Neural progenitor cell (in vitro differentiated cells): ENCODE data around the gene HS3ST5. TPM values are rescaled to one million over a fixed set of nuclear protein-coding genes. Genes with fewer than 3 reads are reported as not detected.

Experiments used
- DNase-seq: peaks from one replicate; pipeline ENCODE4 v3.0.0-alpha.2; 2016; ENCODE audit warnings: low spot score
- H2AFZ ChIP-seq: fragments of 200-600 bp; sonication (generic); replicated peaks from 2 replicates; pipeline ENCODE4 v1.6.1; 2016; ENCODE audit warnings: antibody characterized with exemption
- H3F3A ChIP-seq: fragments of 200-600 bp; sonication (generic); 2 replicates; pipeline ENCODE4 v1.6.1; 2016; ENCODE audit warnings: antibody characterized with exemption, low read depth
- H3K27ac ChIP-seq: fragments of 200-600 bp; sonication (generic); 2 replicates; pipeline ENCODE4 v1.5.1; 2016; ENCODE audit warnings: mild to moderate bottlenecking
- H3K27me3 ChIP-seq: fragments of 200-600 bp; sonication (generic); 2 replicates; pipeline ENCODE4 v1.6.1; 2016; ENCODE audit warnings: mild to moderate bottlenecking, moderate library complexity
- H3K36me3 ChIP-seq: fragments of 200-600 bp; sonication (generic); 2 replicates; pipeline ENCODE4 v1.5.1; 2016
- H3K4me1 ChIP-seq: fragments of 200-600 bp; sonication (generic); 2 replicates; pipeline ENCODE4 v1.6.1; 2016; ENCODE audit warnings: mixed run types
- H3K4me2 ChIP-seq: fragments of 200-600 bp; sonication (generic); 2 replicates; pipeline ENCODE4 v1.6.1; 2016
- H3K4me3 ChIP-seq: fragments of 200-600 bp; sonication (generic); 2 replicates; pipeline ENCODE4 v1.5.1; 2016
- H3K79me2 ChIP-seq: fragments of 200-600 bp; sonication (generic); 2 replicates; pipeline ENCODE4 v1.6.1; 2016; ENCODE audit warnings: low read depth
- H3K9ac ChIP-seq: fragments of 200-600 bp; sonication (generic); 2 replicates; pipeline ENCODE4 v1.6.1; 2016
- H3K9me3 ChIP-seq: fragments of 200-600 bp; sonication (generic); 2 replicates; pipeline ENCODE4 v1.5.1; 2016; ENCODE audit warnings: low read depth
- H4K20me1 ChIP-seq: fragments of 200-600 bp; sonication (generic); 2 replicates; pipeline ENCODE4 v1.6.1; 2016; ENCODE audit warnings: low read depth
- H3K27ac Mint-ChIP-seq: 3 replicates; pipeline ENCODE4 v1.8.0; 2021; ENCODE audit warnings: mixed read lengths
- H3K27me3 Mint-ChIP-seq: 2 replicates; pipeline ENCODE4 v1.8.0; 2022; ENCODE audit warnings: low read depth, mild to moderate bottlenecking, inconsistent platforms, moderate library complexity, mixed read lengths; ENCODE audit not compliant: insufficient read depth
- H3K36me3 Mint-ChIP-seq: 3 replicates; pipeline ENCODE4 v1.8.0; 2021; ENCODE audit warnings: mixed read lengths
- H3K4me1 Mint-ChIP-seq: 3 replicates; pipeline ENCODE4 v1.8.0; 2021; ENCODE audit warnings: mixed read lengths
- H3K4me3 Mint-ChIP-seq: 3 replicates; pipeline ENCODE4 v1.8.0; 2021; ENCODE audit warnings: mild to moderate bottlenecking, moderate library complexity, mixed read lengths
- H3K9me3 Mint-ChIP-seq: 3 replicates; pipeline ENCODE4 v1.8.0; 2020; ENCODE audit warnings: mixed read lengths
- EZH2 ChIP-seq: fragments of 200-600 bp; sonication (generic); IDR thresholded peaks from 2 replicates; pipeline ENCODE4 v1.6.1; 2017; ENCODE audit warnings: antibody characterized with exemption, mild to moderate bottlenecking, moderate library complexity
- EZH2phosphoT487 ChIP-seq: fragments of 200-600 bp; sonication (generic); IDR thresholded peaks from 2 replicates; pipeline ENCODE4 v1.6.1; 2017; ENCODE audit warnings: antibody characterized with exemption
- total RNA-seq: library from RNA; depleted of rRNA; stranded (reverse); fragments of >200 nt; gene quantifications from 2 replicates; pipeline ENCODE4 v1.2.3, GENCODE V29; 2015; ENCODE audit warnings: low replicate concordance
- TF ChIP-seq, protein P1 (sequence below): fragments of 200-600 bp; sonication (generic); IDR thresholded peaks from 2 replicates; pipeline ENCODE4 v1.5.1; 2017; ENCODE audit warnings: antibody characterized with exemption, mild to moderate bottlenecking

Gene HS3ST5
- total RNA-seq, 1 donor from 2014 or later, result 0.34 TPM

DNA sequence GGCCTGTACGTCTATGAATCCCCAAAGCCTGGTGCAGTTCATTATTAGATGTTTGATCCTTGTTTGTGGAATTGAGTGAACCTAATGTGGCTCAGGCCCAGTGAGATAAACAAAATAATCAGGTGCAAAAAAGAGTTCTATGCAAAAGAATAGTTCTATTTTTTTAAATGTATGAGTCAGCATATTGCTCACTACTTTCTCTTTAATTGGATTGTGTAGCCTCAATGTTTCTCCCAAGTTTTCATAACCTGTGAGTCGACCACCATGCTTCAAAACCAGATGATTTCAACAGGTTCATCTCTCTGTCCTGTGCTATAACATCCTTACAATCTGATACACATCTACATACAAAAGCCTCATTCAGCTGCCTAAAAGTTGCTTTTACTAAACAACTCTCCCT, 255.3 kb downstream of the HS3ST5 start:
- Histone ChIP-seq H3K27me3 (no peaks in the 10 kb centered on the region), H3K9ac (no peak overlapping the region), H3K4me2 (no peak overlapping the region), H3K4me3 (no peak overlapping the region), H3K79me2 (no peaks in the 10 kb centered on the region), H2AFZ (no peak overlapping the region), H3K4me1 (peaks cover 3% of the 10 kb centered on the region), H3K36me3 (no peaks in the 10 kb centered on the region), H3K9me3 (no peaks in the 10 kb centered on the region), H4K20me1 (no peaks in the 10 kb centered on the region), H3K27ac (no peak overlapping the region), H3F3A (no peaks in the 10 kb centered on the region)
- Mint-ChIP-seq H3K4me3 (no peak overlapping the region), H3K27me3 (no peaks in the 10 kb centered on the region), H3K4me1 (no peaks in the 10 kb centered on the region), H3K36me3 (no peaks in the 10 kb centered on the region), H3K9me3 (no peaks in the 10 kb centered on the region), H3K27ac (no peak overlapping the region)
- DNase-seq, result no peak
- TF ChIP-seq, protein P1, sequence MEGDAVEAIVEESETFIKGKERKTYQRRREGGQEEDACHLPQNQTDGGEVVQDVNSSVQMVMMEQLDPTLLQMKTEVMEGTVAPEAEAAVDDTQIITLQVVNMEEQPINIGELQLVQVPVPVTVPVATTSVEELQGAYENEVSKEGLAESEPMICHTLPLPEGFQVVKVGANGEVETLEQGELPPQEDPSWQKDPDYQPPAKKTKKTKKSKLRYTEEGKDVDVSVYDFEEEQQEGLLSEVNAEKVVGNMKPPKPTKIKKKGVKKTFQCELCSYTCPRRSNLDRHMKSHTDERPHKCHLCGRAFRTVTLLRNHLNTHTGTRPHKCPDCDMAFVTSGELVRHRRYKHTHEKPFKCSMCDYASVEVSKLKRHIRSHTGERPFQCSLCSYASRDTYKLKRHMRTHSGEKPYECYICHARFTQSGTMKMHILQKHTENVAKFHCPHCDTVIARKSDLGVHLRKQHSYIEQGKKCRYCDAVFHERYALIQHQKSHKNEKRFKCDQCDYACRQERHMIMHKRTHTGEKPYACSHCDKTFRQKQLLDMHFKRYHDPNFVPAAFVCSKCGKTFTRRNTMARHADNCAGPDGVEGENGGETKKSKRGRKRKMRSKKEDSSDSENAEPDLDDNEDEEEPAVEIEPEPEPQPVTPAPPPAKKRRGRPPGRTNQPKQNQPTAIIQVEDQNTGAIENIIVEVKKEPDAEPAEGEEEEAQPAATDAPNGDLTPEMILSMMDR, result no peak
- TF ChIP-seq EZH2 (no peak), EZH2phosphoT487 (no peak)

DNA sequence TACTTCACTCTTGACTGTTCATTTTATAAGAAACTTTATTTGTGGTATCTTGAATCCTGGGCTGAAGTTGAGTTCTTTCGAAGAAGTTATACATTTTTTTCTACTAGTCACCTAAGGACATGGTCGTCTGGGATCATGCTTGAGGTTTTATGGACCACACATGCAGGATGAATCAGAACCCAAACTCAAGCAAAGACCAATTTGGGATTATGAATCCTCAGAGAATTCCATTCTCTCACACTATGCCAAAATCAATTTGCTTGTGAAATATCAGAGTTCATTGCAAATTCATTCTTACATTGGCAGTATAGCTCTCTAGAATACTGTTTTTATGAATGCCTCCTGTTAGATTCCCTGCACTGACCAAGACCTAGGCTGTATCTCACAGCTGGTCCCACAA, 257.6 kb downstream of the HS3ST5 start:
- no peaks in the 10 kb centered on the region for H3K4me1 Mint-ChIP-seq
- no peak overlapping the region for H3K4me3 ChIP-seq
- no peak overlapping the region for H2AFZ ChIP-seq
- no peak overlapping the region for H3K9ac ChIP-seq
- no peaks in the 10 kb centered on the region for H4K20me1 ChIP-seq
- H3F3A ChIP-seq, result no peaks in the 10 kb centered on the region
- no peaks in the 10 kb centered on the region for H3K36me3 ChIP-seq
- no peaks in the 10 kb centered on the region for H3K27me3 ChIP-seq
- no peaks in the 10 kb centered on the region for H3K36me3 Mint-ChIP-seq
- no peak overlapping the region for H3K27ac Mint-ChIP-seq
- H3K9me3 Mint-ChIP-seq, result no peaks in the 10 kb centered on the region
- no peaks in the 10 kb centered on the region for H3K9me3 ChIP-seq
- H3K4me3 Mint-ChIP-seq, result no peak overlapping the region
- TF ChIP-seq EZH2 (no peak), EZH2phosphoT487 (no peak)
- TF ChIP-seq, protein P1, result no peak
- H3K79me2 ChIP-seq, result no peaks in the 10 kb centered on the region
- no peak for DNase-seq
- no peaks in the 10 kb centered on the region for H3K27me3 Mint-ChIP-seq
- H3K4me1 ChIP-seq, result peaks cover 3% of the 10 kb centered on the region
- no peak overlapping the region for H3K27ac ChIP-seq
- no peak overlapping the region for H3K4me2 ChIP-seq

DNA sequence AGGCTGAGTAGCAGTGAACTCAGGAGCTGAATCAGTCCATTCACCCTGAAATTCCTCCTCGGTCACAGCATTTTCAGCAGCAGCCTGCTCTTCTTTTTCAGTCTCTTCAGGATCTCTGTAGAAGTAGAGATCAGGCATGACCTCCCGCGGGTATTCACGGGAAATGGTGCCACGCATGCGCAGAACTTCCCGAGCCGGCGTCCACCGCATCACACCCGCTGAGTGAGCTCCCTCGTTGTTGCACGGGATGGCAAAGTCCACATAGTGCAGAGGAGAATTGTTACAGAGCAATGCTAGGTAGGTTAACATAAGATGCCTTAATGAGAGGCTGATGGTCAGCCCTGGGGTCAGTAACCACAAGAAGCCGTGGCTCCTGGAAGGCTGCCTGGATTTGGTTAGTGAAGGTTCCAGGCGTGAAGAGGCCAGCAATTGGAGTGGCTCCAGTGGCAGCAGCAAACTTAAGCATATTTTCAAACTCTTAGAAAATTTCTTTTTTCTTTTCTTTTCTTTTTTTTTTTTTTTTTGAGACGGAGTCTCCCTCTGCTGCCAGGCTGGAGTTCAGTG, 258.4 kb downstream of the HS3ST5 start:
- Histone ChIP-seq H3K27me3 (no peaks in the 10 kb centered on the region), H3F3A (no peaks in the 10 kb centered on the region), H3K27ac (no peak overlapping the region), H4K20me1 (no peaks in the 10 kb centered on the region), H3K36me3 (no peaks in the 10 kb centered on the region), H3K4me3 (no peak overlapping the region), H3K4me1 (peaks cover 3% of the 10 kb centered on the region), H3K4me2 (no peak overlapping the region), H3K9ac (no peak overlapping the region), H3K9me3 (no peaks in the 10 kb centered on the region), H3K79me2 (no peaks in the 10 kb centered on the region), H2AFZ (no peak overlapping the region)
- Mint-ChIP-seq H3K36me3 (no peaks in the 10 kb centered on the region), H3K27ac (no peak overlapping the region), H3K9me3 (no peaks in the 10 kb centered on the region), H3K4me3 (no peak overlapping the region), H3K4me1 (no peaks in the 10 kb centered on the region), H3K27me3 (no peaks in the 10 kb centered on the region)
- no peak for TF ChIP-seq EZH2phosphoT487
- TF ChIP-seq EZH2, result no peak
- no peak for DNase-seq

DNA sequence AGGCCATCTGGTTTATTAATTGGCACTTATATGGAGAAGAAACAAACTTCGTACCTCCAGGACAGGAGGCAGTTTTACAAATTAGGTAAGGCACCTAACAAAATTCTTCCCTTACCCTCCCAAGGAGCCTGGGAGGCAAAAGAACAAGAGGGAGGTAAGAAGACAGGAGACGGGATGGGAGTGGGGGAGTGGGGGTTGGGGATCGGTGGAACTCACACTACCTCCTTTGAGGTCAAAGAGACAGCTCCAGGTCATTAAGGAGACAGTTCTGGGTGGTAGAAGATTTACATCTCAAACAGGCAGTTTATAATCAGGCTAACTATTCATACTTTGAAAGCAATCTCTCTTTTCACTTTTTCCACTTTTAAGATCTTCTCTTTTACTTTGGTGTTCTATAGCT, 259.6 kb downstream of the HS3ST5 start:
- no peak for DNase-seq
- Histone ChIP-seq H3K9ac (no peak overlapping the region), H3K4me1 (peaks cover 3% of the 10 kb centered on the region), H3K79me2 (no peaks in the 10 kb centered on the region), H3K36me3 (no peaks in the 10 kb centered on the region), H3K9me3 (no peaks in the 10 kb centered on the region), H3K4me2 (no peak overlapping the region), H3F3A (no peaks in the 10 kb centered on the region), H3K27me3 (no peaks in the 10 kb centered on the region), H3K4me3 (no peak overlapping the region), H3K27ac (no peak overlapping the region), H4K20me1 (no peaks in the 10 kb centered on the region), H2AFZ (no peak overlapping the region)
- no peaks in the 10 kb centered on the region for H3K4me1 Mint-ChIP-seq
- H3K4me3 Mint-ChIP-seq, result no peak overlapping the region
- H3K9me3 Mint-ChIP-seq, result no peaks in the 10 kb centered on the region
- TF ChIP-seq EZH2 (no peak), EZH2phosphoT487 (no peak)
- TF ChIP-seq, protein P1, result no peak
- H3K36me3 Mint-ChIP-seq, result no peaks in the 10 kb centered on the region
- no peak overlapping the region for H3K27ac Mint-ChIP-seq
- no peaks in the 10 kb centered on the region for H3K27me3 Mint-ChIP-seq
